Sigmoid colon (tissue), 4 donors: Measurements from ENCODE around the gene TUBA8.

Experiments
- CTCF ChIP-seq, 4 experiments: fragments of 450-650 bp in 3 of 4; fragments of 200-600 bp in 1 of 4; IDR thresholded peaks; one replicate each; pipeline ENCODE4 v1.5.1; 2016 to 2019; ENCODE audit warnings: antibody characterized with exemption in 4 of 4, mild to moderate bottlenecking in 3 of 4, moderate library complexity in 2 of 4
- EP300 ChIP-seq, 4 donors: sonication (generic); formaldehyde crosslinking; IDR thresholded peaks; one replicate each; pipeline ENCODE4 v1.6.1; 2017; ENCODE audit warnings: antibody characterized with exemption in 4 of 4
- POLR2A ChIP-seq, 2 donors: fragments of 450-650 bp; IDR thresholded peaks; one replicate each; pipeline ENCODE4 v1.6.1; 2016; ENCODE audit warnings: antibody characterized with exemption in 2 of 2, mild to moderate bottlenecking in 2 of 2, moderate library complexity in 2 of 2
- POLR2AphosphoS5 ChIP-seq, 4 donors: sonication (generic); formaldehyde crosslinking; IDR thresholded peaks; one replicate each; pipeline ENCODE4 v1.6.1; 2017; ENCODE audit warnings: antibody characterized with exemption in 4 of 4

GRCh38 chr22:18065256-18065655, 45.4 kb upstream of the TUBA8 start:
- TF ChIP-seq CTCF (IDR thresholded peaks at IDR 0.05), result no peak
- TF ChIP-seq POLR2A (IDR thresholded peaks at IDR 0.05), result no peak
- no peak for TF ChIP-seq EP300 (IDR thresholded peaks at IDR 0.05)
- no peak for TF ChIP-seq POLR2AphosphoS5 (IDR thresholded peaks at IDR 0.05)
